Tibial nerve (tissue), 4 donors: ENCODE data around the gene TNNI3K.

ENCODE experiments used
- EP300 ChIP-seq, 2 donors: sonication (generic); formaldehyde crosslinking; IDR thresholded peaks; one replicate each; pipeline ENCODE4 v1.6.1; 2017; ENCODE audit warnings: antibody characterized with exemption in 2 of 2, mild to moderate bottlenecking in 1 of 2
- POLR2A ChIP-seq, 2 donors: fragments of 450-650 bp; IDR thresholded peaks; one replicate each; pipeline ENCODE4 v1.6.1; 2017; ENCODE audit warnings: antibody characterized with exemption in 2 of 2, mild to moderate bottlenecking in 2 of 2, moderate library complexity in 2 of 2
- TF ChIP-seq, protein P1 (sequence below), 5 experiments: fragments of 200-600 bp in 3 of 5; fragments of 450-650 bp in 2 of 5; sonication (generic) in 3 of 5; IDR thresholded peaks; one replicate each; pipeline ENCODE4 v1.5.1; 2016 to 2019; ENCODE audit warnings: antibody characterized with exemption in 5 of 5, mild to moderate bottlenecking in 3 of 5, moderate library complexity in 2 of 5

DNA sequence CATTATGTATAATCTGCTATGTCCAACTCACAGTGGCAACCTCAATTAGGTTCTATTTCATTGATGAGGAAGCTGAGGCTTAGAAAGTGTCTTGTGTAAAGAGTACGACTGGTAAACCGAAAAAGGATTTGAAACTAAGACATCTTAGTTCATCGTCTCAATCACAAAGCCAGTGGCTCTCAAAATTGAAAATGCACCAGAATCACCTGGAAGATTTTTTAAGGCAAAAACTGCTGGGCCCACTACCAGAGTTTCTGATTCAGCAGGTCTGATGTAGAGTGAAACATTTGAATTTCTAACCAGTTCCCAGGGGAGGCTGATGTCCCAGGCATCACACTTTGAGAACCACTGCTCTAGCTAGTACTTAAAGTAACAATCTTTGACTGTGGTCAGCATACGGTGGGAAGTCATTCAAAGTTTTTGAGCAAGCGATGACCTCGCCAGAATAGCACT is 282.4 kb downstream of the TNNI3K start:
- TF ChIP-seq, protein P1, sequence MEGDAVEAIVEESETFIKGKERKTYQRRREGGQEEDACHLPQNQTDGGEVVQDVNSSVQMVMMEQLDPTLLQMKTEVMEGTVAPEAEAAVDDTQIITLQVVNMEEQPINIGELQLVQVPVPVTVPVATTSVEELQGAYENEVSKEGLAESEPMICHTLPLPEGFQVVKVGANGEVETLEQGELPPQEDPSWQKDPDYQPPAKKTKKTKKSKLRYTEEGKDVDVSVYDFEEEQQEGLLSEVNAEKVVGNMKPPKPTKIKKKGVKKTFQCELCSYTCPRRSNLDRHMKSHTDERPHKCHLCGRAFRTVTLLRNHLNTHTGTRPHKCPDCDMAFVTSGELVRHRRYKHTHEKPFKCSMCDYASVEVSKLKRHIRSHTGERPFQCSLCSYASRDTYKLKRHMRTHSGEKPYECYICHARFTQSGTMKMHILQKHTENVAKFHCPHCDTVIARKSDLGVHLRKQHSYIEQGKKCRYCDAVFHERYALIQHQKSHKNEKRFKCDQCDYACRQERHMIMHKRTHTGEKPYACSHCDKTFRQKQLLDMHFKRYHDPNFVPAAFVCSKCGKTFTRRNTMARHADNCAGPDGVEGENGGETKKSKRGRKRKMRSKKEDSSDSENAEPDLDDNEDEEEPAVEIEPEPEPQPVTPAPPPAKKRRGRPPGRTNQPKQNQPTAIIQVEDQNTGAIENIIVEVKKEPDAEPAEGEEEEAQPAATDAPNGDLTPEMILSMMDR (IDR thresholded peaks at IDR 0.05) = no peak
- TF ChIP-seq POLR2A (IDR thresholded peaks at IDR 0.05) = no peak
- no peak for TF ChIP-seq EP300 (IDR thresholded peaks at IDR 0.05)
